ENCODE measurements around the gene OTOS.

Gene OTOS

GRCh38 chr2:240137596-240138253 lies 2.7 kb downstream of the OTOS start:
- no peak for DNase-seq

GRCh38 chr2:240136671-240137292 lies 3.7 kb downstream of the OTOS start:
- DNase-seq: no peak

- DNase-seq: peak in 55 of 56 donors; percentile 24 to 90 (median 73)
Observed at GRCh38 chr2:240136013-240136670, 4.3 kb downstream of the OTOS start, which contains the start of gene COPS9. COPS9 (minus strand) TSS chr2:240136305; CDS start chr2:240136284, 21 bp downstream.

- DNase-seq: no peak
Observed at GRCh38 chr2:240135706-240136012, 4.8 kb downstream of the OTOS start.

GRCh38 chr2:240134956-240135520 lies 5.4 kb downstream of the OTOS start:
- DNase-seq: no peak

GRCh38 chr2:240134466-240134865 lies 6.0 kb downstream of the OTOS start:
- DNase-seq: no peak

- no peak for DNase-seq
Observed at GRCh38 chr2:240133401-240133800, 7.1 kb downstream of the OTOS start.

GRCh38 chr2:240132651-240132980 lies 7.8 kb downstream of the OTOS start:
- peak in 18 of 56 donors; percentile 11 to 72 (median 44) for DNase-seq

GRCh38 chr2:240131941-240132650 lies 8.4 kb downstream of the OTOS start:
- DNase-seq: no peak

- DNase-seq: no peak
Observed at GRCh38 chr2:240131296-240131695, 9.2 kb downstream of the OTOS start.

- no peak for DNase-seq
Observed at GRCh38 chr2:240130393-240131195, 9.9 kb downstream of the OTOS start.

- DNase-seq: no peak
Observed at GRCh38 chr2:240129731-240130392, 10.6 kb downstream of the OTOS start.

GRCh38 chr2:240129311-240129710 lies 11.1 kb downstream of the OTOS start:
- DNase-seq: no peak

- no peak for DNase-seq
Observed at GRCh38 chr2:240128608-240129145, 11.8 kb downstream of the OTOS start.

- DNase-seq: no peak
Observed at GRCh38 chr2:240127911-240128607, 12.4 kb downstream of the OTOS start.

- DNase-seq: no peak
Observed at GRCh38 chr2:240127191-240127750, 13.2 kb downstream of the OTOS start.

- no peak for DNase-seq
Observed at GRCh38 chr2:240126731-240127130, 13.7 kb downstream of the OTOS start.

GRCh38 chr2:240125742-240126141 lies 14.7 kb downstream of the OTOS start:
- DNase-seq: no peak

GRCh38 chr2:240124651-240125030 lies 15.8 kb downstream of the OTOS start:
- DNase-seq: no peak
